MV-4-11 (cell line): Measurements from ENCODE around the gene RPN2.
A peak's percentile ranks its signal among the peaks of the same experiment; 100 is the strongest.
"Not testable (repeated sequence)": the region's sequence is repeated elsewhere in the genome, so short reads cannot be mapped to it uniquely, and the experiment has no call there.

Experiments used
- DNase-seq: peaks from one replicate; lab custom pipeline; 2025; lab: John Stamatoyannopoulos, UW

Gene RPN2

GRCh38 chr20:37178839-37179682 lies at the start of gene RPN2, which contains the start of gene MROH8:
Gene RPN2 (plus strand): TSS chr20:37179330. CDS start chr20:37179357, 27 bp downstream.
Gene MROH8 (minus strand): TSS chr20:37179548.
- DNase-seq, result peak; percentile 93

GRCh38 chr20:37131486-37131885 lies 47.6 kb upstream of the RPN2 start:
- no peak for DNase-seq

- no peak for DNase-seq
These were observed 45.2 kb upstream of the RPN2 start for GRCh38 chr20:37133952-37134351.

- no peak for DNase-seq
These were observed 41.6 kb upstream of the RPN2 start for GRCh38 chr20:37137547-37137946.

- DNase-seq, result no peak
These were observed 36.4 kb upstream of the RPN2 start for GRCh38 chr20:37142708-37143107.

GRCh38 chr20:37144856-37145404 lies 34.2 kb upstream of the RPN2 start:
- DNase-seq, result peak; percentile 77

GRCh38 chr20:37147250-37147649 lies 31.9 kb upstream of the RPN2 start:
- no peak for DNase-seq

GRCh38 chr20:37150864-37151263 lies 28.3 kb upstream of the RPN2 start:
- not testable (repeated sequence) for DNase-seq

GRCh38 chr20:37151529-37151928 lies 27.6 kb upstream of the RPN2 start:
- no peak for DNase-seq

- peak; percentile 14 for DNase-seq
These were observed 26.8 kb upstream of the RPN2 start for GRCh38 chr20:37152284-37152683.

GRCh38 chr20:37154684-37155298 lies 24.3 kb upstream of the RPN2 start:
- no peak for DNase-seq

- no peak for DNase-seq
These were observed 23.1 kb upstream of the RPN2 start for GRCh38 chr20:37155987-37156386.

- DNase-seq, result no peak
These were observed 20.9 kb upstream of the RPN2 start for GRCh38 chr20:37158248-37158647.

- DNase-seq, result no peak
These were observed 18.4 kb upstream of the RPN2 start for GRCh38 chr20:37160683-37161082.

- DNase-seq, result no peak
These were observed 17.1 kb upstream of the RPN2 start for GRCh38 chr20:37161830-37162549.

GRCh38 chr20:37162646-37163045 lies 16.5 kb upstream of the RPN2 start:
- DNase-seq, result no peak

- DNase-seq, result no peak
These were observed 15.1 kb upstream of the RPN2 start for GRCh38 chr20:37163832-37164554.

GRCh38 chr20:37165031-37165430 lies 14.1 kb upstream of the RPN2 start:
- DNase-seq, result no peak

GRCh38 chr20:37166867-37167266 lies 12.3 kb upstream of the RPN2 start:
- DNase-seq, result no peak

- DNase-seq, result no peak
These were observed 6.3 kb upstream of the RPN2 start for GRCh38 chr20:37172836-37173235.

GRCh38 chr20:37179683-37180524 lies 774 bp downstream of the RPN2 start:
- peak; percentile 41 for DNase-seq
